Heart left ventricle (tissue), 16 donors: Measurements from ENCODE around the gene DNAJB13. TPM values are rescaled to one million over a fixed set of nuclear protein-coding genes. Genes with fewer than 3 reads are reported as not detected.

Experiments used
- ATAC-seq, 4 donors: fragments of 200-7000 bp; cut with Tn5 transposase; one replicate each; pipeline ENCODE4 v1.9.1; 2020 to 2022; ENCODE audit warnings: moderate library complexity in 4 of 4, mild to moderate bottlenecking in 3 of 4, moderate number of reproducible peaks in 1 of 4
- DNase-seq, 5 donors: peaks; one replicate each; pipeline ENCODE4 v3.0.0-alpha.2; 2020
- H3K27ac ChIP-seq, 12 donors: fragments of 200-600 bp; sonication (generic) in 4 of 12; one replicate each; pipeline versions ENCODE4 v1.5.0 to v1.8.0; 2016 to 2022; ENCODE audit warnings: mild to moderate bottlenecking in 2 of 12
- H3K27me3 ChIP-seq, 9 donors: fragments of 200-600 bp; sonication (generic) in 2 of 9; one replicate each; pipeline versions ENCODE4 v1.5.1 to v1.8.0; 2016 to 2022; ENCODE audit warnings: mild to moderate bottlenecking in 3 of 9
- H3K36me3 ChIP-seq, 9 donors: fragments of 200-600 bp; sonication (generic) in 2 of 9; one replicate each; pipeline versions ENCODE4 v1.5.0 to v1.8.0; 2018 to 2022; ENCODE audit warnings: mild to moderate bottlenecking in 2 of 9
- H3K4me1 ChIP-seq, 12 donors: fragments of 200-600 bp; sonication (generic) in 4 of 12; one replicate each; pipeline versions ENCODE4 v1.5.0 to v1.8.0; 2016 to 2022; ENCODE audit warnings: mild to moderate bottlenecking in 3 of 12
- H3K4me3 ChIP-seq, 12 donors: fragments of 200-600 bp; sonication (generic) in 4 of 12; one replicate each; pipeline versions ENCODE4 v1.5.0 to v1.8.0; 2017 to 2022; ENCODE audit warnings: mild to moderate bottlenecking in 9 of 12, moderate library complexity in 4 of 12
- H3K9me3 ChIP-seq, 12 donors: fragments of 200-600 bp; sonication (generic) in 4 of 12; one replicate each; pipeline versions ENCODE4 v1.5.0 to v1.8.0; 2016 to 2022; ENCODE audit warnings: mild to moderate bottlenecking in 1 of 12
- POLR2A ChIP-seq, 2 donors: fragments of 450-650 bp; IDR thresholded peaks; one replicate each; pipeline ENCODE4 v1.6.1; 2017; ENCODE audit warnings: antibody characterized with exemption in 2 of 2, mild to moderate bottlenecking in 2 of 2, moderate library complexity in 2 of 2
- WGBS, 4 donors: extraction: QIAGEN DNeasy Blood & Tissue Kit in 2 of 4; methylation state at CpG; one replicate each; pipeline versions ENCODE4 v1.1.5 to v1.1.7; 2013 to 2018; 5-methylcytosine and 5-hydroxymethylcytosine counted together
- intact Hi-C, 10 donors: fragments of 100-400 bp; cut with DNase I; formaldehyde crosslinking; loops; one replicate each; pipeline versions ENCODE4 v1.11.1 to v1.14.2; 2022
- polyA plus RNA-seq, 2 donors: library from polyadenylated mRNA; stranded (reverse); fragments of 200-250 nt; gene quantifications; one replicate each; pipeline ENCODE4 v1.2.3, GENCODE V29; 2013
- total RNA-seq, 9 donors: library from RNA; depleted of rRNA in 2 of 9; stranded (reverse); fragments of >200 nt in 2 of 9; fragmentation: NEBNext Ultra II Directional in 3 of 9; extraction: Animal tissue kit (Norgen Biotek cat#: 25700) in 3 of 9; gene quantifications; one replicate each; pipeline versions ENCODE4 v1.1.0 to v1.2.4, GENCODE V29; 2016 to 2023
- TF ChIP-seq, protein P1 (sequence below), 12 donors: fragments of 200-600 bp; sonication (generic) in 4 of 12; IDR thresholded peaks; one replicate each; pipeline versions ENCODE4 v1.5.0 to v1.8.0; 2018 to 2022; ENCODE audit warnings: antibody characterized with exemption in 12 of 12, mild to moderate bottlenecking in 5 of 12
- donor health status: ischemic (EF 13 %, LVEDD 7.1; RV severe dilation, severe dysfunction).
- donor health status: healthy with polysubstance abuse.
- donor health status: DM: no; HTN: yes; CAD: no.
- donor health status: DM: no; HTN: no; CAD: no.
- donor health status: ischemic (EF 25% LVEDD 6.9; RV normal size, moderate dysfunction).
- donor health status: ischemic (EF 25% LVEDD 5.7; RV mildly dilated, moderate dysfunction).
- donor health status: healthy.
- donor health status: DM: yes; HTN: yes; CAD: no.
- donor health status: ischemic (EF 35%, LVEDD 5.7; RV mildly dilated, moderate dysfunction).
- donor health status: nonischemic (EF 11% LVEDD 7.7; RV severe dilation, severe dysfunction).
- donor health status: DM: yes; HTN: yes; CAD: no.
- donor health status: PGD.
- donor health status: ischemic (EF 29% LVEDD 5.4; RV normal size, mild dysfunction).
- donor health status: nonischemic (EF 23%, LVEDD 6.1; RV moderate dilation, normal function).

DNAJB13 gene
- total and polyA plus RNA-seq, 11 donors: 0.14 TPM; not detected in 10

DNA sequence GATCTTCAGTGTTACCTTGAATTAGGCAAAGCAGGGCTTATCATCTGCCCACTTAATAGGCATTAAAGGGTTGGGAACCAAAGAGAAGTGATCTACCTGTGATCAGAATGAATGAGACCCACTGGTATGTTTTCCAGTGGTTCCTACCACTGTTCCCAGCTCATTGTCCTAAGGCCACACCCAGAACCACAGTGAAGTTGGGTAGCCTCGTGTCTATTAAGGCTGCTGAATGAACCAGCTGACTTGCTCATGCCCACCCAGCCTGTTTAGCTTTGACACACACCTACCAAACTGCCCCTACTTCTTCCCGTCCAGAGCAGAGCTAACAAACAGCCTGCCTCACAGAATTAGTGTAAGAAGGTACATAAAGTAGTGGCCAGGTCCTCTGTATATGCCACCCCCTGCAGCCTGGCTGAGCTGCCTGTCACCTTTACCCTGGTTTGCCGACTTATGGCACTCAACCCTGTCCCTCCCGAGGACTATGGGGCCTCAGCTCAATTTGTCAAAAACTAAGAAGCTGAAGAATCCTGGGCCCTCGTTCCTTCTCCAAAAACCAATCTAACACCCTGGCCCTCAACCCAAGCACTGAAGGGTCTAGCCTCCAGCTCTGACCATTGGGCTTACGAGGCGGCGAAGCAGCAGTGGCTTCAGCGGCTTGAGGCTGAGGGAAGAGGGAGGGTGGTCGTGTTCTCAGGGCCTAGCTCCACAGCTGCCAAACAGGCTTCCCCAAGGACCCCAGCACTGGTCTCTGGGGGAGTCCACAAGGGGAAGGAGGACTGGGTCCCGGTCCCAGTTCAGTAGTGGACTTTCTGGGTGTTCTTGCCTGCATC is 22.0 kb downstream of the DNAJB13 start:
- DNase-seq (no peak), ATAC-seq (peak in 2 of 4 donors; percentile 16)
- TF ChIP-seq, protein P1, sequence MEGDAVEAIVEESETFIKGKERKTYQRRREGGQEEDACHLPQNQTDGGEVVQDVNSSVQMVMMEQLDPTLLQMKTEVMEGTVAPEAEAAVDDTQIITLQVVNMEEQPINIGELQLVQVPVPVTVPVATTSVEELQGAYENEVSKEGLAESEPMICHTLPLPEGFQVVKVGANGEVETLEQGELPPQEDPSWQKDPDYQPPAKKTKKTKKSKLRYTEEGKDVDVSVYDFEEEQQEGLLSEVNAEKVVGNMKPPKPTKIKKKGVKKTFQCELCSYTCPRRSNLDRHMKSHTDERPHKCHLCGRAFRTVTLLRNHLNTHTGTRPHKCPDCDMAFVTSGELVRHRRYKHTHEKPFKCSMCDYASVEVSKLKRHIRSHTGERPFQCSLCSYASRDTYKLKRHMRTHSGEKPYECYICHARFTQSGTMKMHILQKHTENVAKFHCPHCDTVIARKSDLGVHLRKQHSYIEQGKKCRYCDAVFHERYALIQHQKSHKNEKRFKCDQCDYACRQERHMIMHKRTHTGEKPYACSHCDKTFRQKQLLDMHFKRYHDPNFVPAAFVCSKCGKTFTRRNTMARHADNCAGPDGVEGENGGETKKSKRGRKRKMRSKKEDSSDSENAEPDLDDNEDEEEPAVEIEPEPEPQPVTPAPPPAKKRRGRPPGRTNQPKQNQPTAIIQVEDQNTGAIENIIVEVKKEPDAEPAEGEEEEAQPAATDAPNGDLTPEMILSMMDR (IDR thresholded peaks at IDR 0.05): no peak
- no peak for TF ChIP-seq POLR2A (IDR thresholded peaks at IDR 0.05)
- H3K27ac ChIP-seq: peak overlapping the region in 1 of 12 donors; percentile 58
- H3K9me3 ChIP-seq: no peaks in the 10 kb centered on the region
- peaks cover 0 to 46% (median 6%) of the 10 kb centered on the region in 12 donors for H3K4me1 ChIP-seq
- intact Hi-C loops: no loop called here
- no peaks in the 10 kb centered on the region for H3K27me3 ChIP-seq
- WGBS, 4 donors: 83 to 91% (median 86%) methylated on average over 11 of the region's 11 CpGs
- peaks cover 0 to 36% (median 9%) of the 10 kb centered on the region in 9 donors for H3K36me3 ChIP-seq
- no peak overlapping the region for H3K4me3 ChIP-seq

DNA sequence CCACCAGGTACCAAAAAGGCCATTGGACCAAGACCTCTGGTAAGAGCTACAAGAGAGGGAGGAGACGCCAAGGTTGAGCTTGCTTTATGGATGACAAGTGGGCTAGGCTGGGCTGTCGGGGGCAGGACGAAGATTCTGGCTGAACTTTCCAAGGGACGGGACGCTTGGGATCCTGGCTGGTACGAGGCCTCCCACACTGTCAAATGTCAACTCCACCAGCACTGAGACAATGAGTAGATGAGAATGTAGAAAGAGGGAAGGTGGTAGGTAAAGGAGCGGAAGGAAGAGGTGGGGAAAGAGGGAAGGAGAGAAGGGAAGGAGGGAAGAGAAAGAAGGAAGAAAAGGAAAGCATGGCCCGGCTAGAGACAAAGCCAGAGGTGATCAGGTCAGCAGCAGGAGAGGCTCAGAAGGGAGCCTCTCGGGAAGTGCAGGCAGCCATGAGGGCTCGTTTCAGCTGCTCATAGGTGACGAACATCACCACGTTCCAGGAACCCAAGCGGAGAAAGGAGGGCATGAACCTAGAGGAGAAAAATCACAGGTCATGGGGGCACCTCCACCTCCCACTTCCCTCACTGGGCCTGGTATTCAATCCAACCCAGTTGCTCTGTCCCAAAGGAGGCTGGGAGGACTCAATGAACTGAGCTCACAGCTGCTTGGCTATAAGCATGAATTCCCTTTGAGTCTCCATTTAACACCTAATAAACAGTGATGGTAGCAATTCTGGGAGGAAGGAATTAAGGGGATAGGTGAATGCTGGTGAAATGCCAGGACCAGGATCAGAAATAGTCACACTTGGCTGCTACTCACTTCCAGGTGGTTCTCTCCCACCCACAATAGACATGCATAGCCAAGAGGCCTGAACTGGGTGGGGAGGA is 24.0 kb downstream of the DNAJB13 start:
- intact Hi-C loops: no loop called here
- Histone ChIP-seq H3K27me3 (no peaks in the 10 kb centered on the region), H3K9me3 (no peaks in the 10 kb centered on the region), H3K36me3 (peaks cover 0 to 56% (median 15%) of the 10 kb centered on the region in 9 donors), H3K27ac (peak overlapping the region in 2 of 12 donors; percentile 34 to 58), H3K4me1 (peaks cover 0 to 66% (median 6%) of the 10 kb centered on the region in 12 donors), H3K4me3 (no peak overlapping the region)
- 92 to 95% (median 93%) methylated on average over 13 of the region's 13 CpGs for WGBS, 4 donors
- TF ChIP-seq POLR2A (IDR thresholded peaks at IDR 0.05): no peak
- TF ChIP-seq, protein P1 (IDR thresholded peaks at IDR 0.05): no peak
- no peak for DNase-seq
- no peak for ATAC-seq

DNA sequence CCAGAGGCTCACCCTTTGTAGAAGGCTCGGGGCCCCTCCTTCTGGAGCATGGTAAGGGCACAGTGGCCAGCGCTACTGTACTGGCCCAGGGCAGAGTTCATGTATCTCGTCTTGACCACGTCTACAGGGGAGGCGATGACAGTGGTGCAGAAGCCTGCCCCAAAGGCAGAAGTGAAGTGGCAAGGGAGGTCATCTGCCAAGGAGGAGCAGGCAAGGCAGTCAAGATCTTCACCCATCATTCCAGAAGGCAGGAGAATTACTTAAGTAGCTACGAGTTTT is 24.6 kb downstream of the DNAJB13 start:
- intact Hi-C loops: no loop called here
- ATAC-seq: no peak

More for the DNA sequence above, 24.6 kb downstream of the DNAJB13 start:
- Histone ChIP-seq H3K27ac (peak overlapping the region in 1 of 12 donors; percentile 58), H3K9me3 (no peaks in the 10 kb centered on the region), H3K27me3 (no peaks in the 10 kb centered on the region), H3K4me1 (peaks cover 0 to 71% (median 6%) of the 10 kb centered on the region in 12 donors), H3K36me3 (peaks cover 0 to 61% (median 15%) of the 10 kb centered on the region in 9 donors), H3K4me3 (no peak overlapping the region)
- WGBS, 4 donors: 90 to 96% (median 93%) methylated on average over 2 to 6 of the region's 6 CpGs
- TF ChIP-seq, protein P1 (IDR thresholded peaks at IDR 0.05): no peak
- TF ChIP-seq POLR2A (IDR thresholded peaks at IDR 0.05): no peak
- no peak for DNase-seq
